Right lobe of liver (tissue), 4 donors: ENCODE measurements around the gene NPY4R.
"Not testable (repeated sequence)": the region's sequence is repeated elsewhere in the genome, so short reads cannot be mapped to it uniquely, and the experiment has no call there.

ENCODE experiments used
- POLR2A ChIP-seq: fragments of 450-650 bp; IDR thresholded peaks from one replicate; pipeline ENCODE4 v1.6.1; 2017; ENCODE audit warnings: antibody characterized with exemption, mild to moderate bottlenecking
- TF ChIP-seq, protein P1 (sequence below), 4 donors: fragments of 200-600 bp in 3 of 4; fragments of 450-650 bp in 1 of 4; IDR thresholded peaks; one replicate each; pipeline versions ENCODE4 v1.5.1 to v1.8.0; 2016 to 2022; ENCODE audit warnings: antibody characterized with exemption in 4 of 4, mild to moderate bottlenecking in 2 of 4
- donor health status: DM: no; HTN: no; CAD: no.
- donor health status: DM: no; HTN: no; CAD: no.
- donor health status: DM: no; HTN: yes; CAD: no.

DNA sequence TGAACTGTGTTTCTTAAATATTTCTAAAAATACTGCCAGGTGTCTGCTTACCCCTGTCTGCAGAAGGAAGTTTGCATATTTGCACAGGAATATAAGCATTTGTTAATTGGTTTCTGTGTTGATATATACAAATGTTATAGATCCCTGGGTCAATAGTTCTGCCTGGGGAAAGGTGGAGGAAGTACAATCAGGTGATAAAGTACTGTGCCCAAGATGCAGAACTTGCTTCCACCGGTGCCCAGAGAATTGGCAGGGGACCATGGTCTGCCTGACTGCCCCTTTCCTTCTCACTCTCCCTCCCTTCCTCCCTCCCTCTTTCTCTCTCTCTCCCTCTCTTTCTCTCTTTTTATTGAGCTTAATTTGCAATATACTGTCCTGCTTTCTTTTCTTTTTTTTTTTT is 22.3 kb downstream of the NPY4R start:
- TF ChIP-seq, protein P1, sequence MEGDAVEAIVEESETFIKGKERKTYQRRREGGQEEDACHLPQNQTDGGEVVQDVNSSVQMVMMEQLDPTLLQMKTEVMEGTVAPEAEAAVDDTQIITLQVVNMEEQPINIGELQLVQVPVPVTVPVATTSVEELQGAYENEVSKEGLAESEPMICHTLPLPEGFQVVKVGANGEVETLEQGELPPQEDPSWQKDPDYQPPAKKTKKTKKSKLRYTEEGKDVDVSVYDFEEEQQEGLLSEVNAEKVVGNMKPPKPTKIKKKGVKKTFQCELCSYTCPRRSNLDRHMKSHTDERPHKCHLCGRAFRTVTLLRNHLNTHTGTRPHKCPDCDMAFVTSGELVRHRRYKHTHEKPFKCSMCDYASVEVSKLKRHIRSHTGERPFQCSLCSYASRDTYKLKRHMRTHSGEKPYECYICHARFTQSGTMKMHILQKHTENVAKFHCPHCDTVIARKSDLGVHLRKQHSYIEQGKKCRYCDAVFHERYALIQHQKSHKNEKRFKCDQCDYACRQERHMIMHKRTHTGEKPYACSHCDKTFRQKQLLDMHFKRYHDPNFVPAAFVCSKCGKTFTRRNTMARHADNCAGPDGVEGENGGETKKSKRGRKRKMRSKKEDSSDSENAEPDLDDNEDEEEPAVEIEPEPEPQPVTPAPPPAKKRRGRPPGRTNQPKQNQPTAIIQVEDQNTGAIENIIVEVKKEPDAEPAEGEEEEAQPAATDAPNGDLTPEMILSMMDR (IDR thresholded peaks at IDR 0.05): not testable (repeated sequence)
- TF ChIP-seq POLR2A: not testable (repeated sequence)
